ENCODE results near the gene MPPED2. TPM values are rescaled to one million over a fixed set of nuclear protein-coding genes. Genes with fewer than 3 reads are reported as not detected.

The MPPED2 gene
- total RNA-seq, 5 donors from 2014 or later (not counting 1 experiment from before 2014, with no cell fraction given): 0.58 to 8.1 (median 0.99) TPM

- H3K4me1 Mint-ChIP-seq: no peaks in the 10 kb centered on the region
- H3K4me3 ChIP-seq (ENCODE audit: control insufficient read depth in 1 of 2, extremely low read depth in 1 of 2, low read length in 1 of 2): no peak overlapping the region
Measured at GRCh38 chr11:30479899-30480298, 106.3 kb downstream of the MPPED2 start.

GRCh38 chr11:30478923-30479322 is 107.2 kb downstream of the MPPED2 start:
- WGBS (ENCODE audit: insufficient coverage): no CpG with 5 or more reads among the region's 3 CpGs
- no peak for DNase-seq
- ATAC-seq (replicated peaks in 1 of 4): no peak
- Histone ChIP-seq H3K27me3 (replicated peaks in 1 of 2; ENCODE audit: control insufficient read depth in 2 of 2, extremely low read depth in 1 of 2, insufficient read depth in 2 of 2, low read length in 1 of 2) (no peaks in the 10 kb centered on the region), H3K4me1 (ENCODE audit: control insufficient read depth in 1 of 2, extremely low read depth in 1 of 2, insufficient read depth in 2 of 2, low read length in 2 of 2) (no peaks in the 10 kb centered on the region), H3K9me3 (no peaks in the 10 kb centered on the region), H3K4me3 (ENCODE audit: control insufficient read depth in 1 of 2, extremely low read depth in 1 of 2, low read length in 1 of 2) (no peak overlapping the region), H3K36me3 (ENCODE audit: control insufficient read depth in 2 of 2, extremely low read depth in 1 of 2, insufficient read depth in 1 of 2, low read length in 1 of 2) (no peaks in the 10 kb centered on the region), H3K27ac (ENCODE audit: low read length) (no peak overlapping the region)
- POLR2A ChIA-PET: no interaction called here
- H3K4me1 Mint-ChIP-seq: no peaks in the 10 kb centered on the region
- H3K9me3 Mint-ChIP-seq: peaks cover 0 to 2% (median 0%) of the 10 kb centered on the region in 3 donors
- no peaks in the 10 kb centered on the region for H3K36me3 Mint-ChIP-seq
- H3K4me3 Mint-ChIP-seq: no peak overlapping the region
- no peaks in the 10 kb centered on the region for H3K27me3 Mint-ChIP-seq
- no peak overlapping the region for H3K27ac Mint-ChIP-seq
- CTCF ChIA-PET: no interaction called here

More at GRCh38 chr11:30479899-30480298, 106.3 kb downstream of the MPPED2 start:
- Mint-ChIP-seq H3K27me3 (peaks cover 0 to 3% of the 10 kb centered on the region in 2 donors), H3K27ac (no peak overlapping the region), H3K36me3 (no peaks in the 10 kb centered on the region), H3K4me3 (no peak overlapping the region), H3K9me3 (peaks cover 0 to 2% (median 0%) of the 10 kb centered on the region in 3 donors)
- ATAC-seq (replicated peaks in 1 of 4) (no peak), DNase-seq (no peak)
- Histone ChIP-seq H3K36me3 (ENCODE audit: control insufficient read depth in 2 of 2, extremely low read depth in 1 of 2, insufficient read depth in 1 of 2, low read length in 1 of 2) (no peaks in the 10 kb centered on the region), H3K9me3 (no peaks in the 10 kb centered on the region), H3K4me1 (ENCODE audit: control insufficient read depth in 1 of 2, extremely low read depth in 1 of 2, insufficient read depth in 2 of 2, low read length in 2 of 2) (no peaks in the 10 kb centered on the region), H3K27ac (ENCODE audit: low read length) (no peak overlapping the region), H3K27me3 (replicated peaks in 1 of 2; ENCODE audit: control insufficient read depth in 2 of 2, extremely low read depth in 1 of 2, insufficient read depth in 2 of 2, low read length in 1 of 2) (no peaks in the 10 kb centered on the region)
- WGBS (ENCODE audit: insufficient coverage): no CpG with 5 or more reads among the region's 4 CpGs
- ChIA-PET CTCF (no interaction called here), POLR2A (no interaction called here)

- ATAC-seq (replicated peaks in 1 of 4): no peak
- Mint-ChIP-seq H3K9me3 (peaks cover 0 to 2% (median 0%) of the 10 kb centered on the region in 3 donors), H3K27me3 (no peaks in the 10 kb centered on the region), H3K27ac (no peak overlapping the region), H3K36me3 (no peaks in the 10 kb centered on the region), H3K4me3 (no peak overlapping the region), H3K4me1 (no peaks in the 10 kb centered on the region)
- no peaks in the 10 kb centered on the region for H3K9me3 ChIP-seq
- no peak overlapping the region for H3K27ac ChIP-seq (ENCODE audit: low read length)
- H3K4me3 ChIP-seq (ENCODE audit: control insufficient read depth in 1 of 2, extremely low read depth in 1 of 2, low read length in 1 of 2): no peak overlapping the region
- ChIA-PET CTCF (no interaction called here), POLR2A (no interaction called here)
- H3K36me3 ChIP-seq (ENCODE audit: control insufficient read depth in 2 of 2, extremely low read depth in 1 of 2, insufficient read depth in 1 of 2, low read length in 1 of 2): no peaks in the 10 kb centered on the region
- H3K27me3 ChIP-seq (replicated peaks in 1 of 2; ENCODE audit: control insufficient read depth in 2 of 2, extremely low read depth in 1 of 2, insufficient read depth in 2 of 2, low read length in 1 of 2): no peaks in the 10 kb centered on the region
- DNase-seq: no peak
- no peaks in the 10 kb centered on the region for H3K4me1 ChIP-seq (ENCODE audit: control insufficient read depth in 1 of 2, extremely low read depth in 1 of 2, insufficient read depth in 2 of 2, low read length in 2 of 2)
Measured at GRCh38 chr11:30477061-30477460, 109.1 kb downstream of the MPPED2 start.

- POLR2A ChIA-PET: no interaction called here
- CTCF ChIA-PET: no interaction called here
- Histone ChIP-seq H3K27me3 (replicated peaks in 1 of 2; ENCODE audit: control insufficient read depth in 2 of 2, extremely low read depth in 1 of 2, insufficient read depth in 2 of 2, low read length in 1 of 2) (no peaks in the 10 kb centered on the region), H3K4me3 (ENCODE audit: control insufficient read depth in 1 of 2, extremely low read depth in 1 of 2, low read length in 1 of 2) (no peak overlapping the region), H3K27ac (ENCODE audit: low read length) (no peak overlapping the region), H3K36me3 (ENCODE audit: control insufficient read depth in 2 of 2, extremely low read depth in 1 of 2, insufficient read depth in 1 of 2, low read length in 1 of 2) (no peaks in the 10 kb centered on the region), H3K9me3 (no peaks in the 10 kb centered on the region), H3K4me1 (ENCODE audit: control insufficient read depth in 1 of 2, extremely low read depth in 1 of 2, insufficient read depth in 2 of 2, low read length in 2 of 2) (no peaks in the 10 kb centered on the region)
- DNase-seq (no peak), ATAC-seq (replicated peaks in 1 of 4) (no peak)
- H3K27me3 Mint-ChIP-seq: no peaks in the 10 kb centered on the region
- no peak overlapping the region for H3K4me3 Mint-ChIP-seq
- H3K36me3 Mint-ChIP-seq: no peaks in the 10 kb centered on the region
- 43% methylated on average over 1 of the region's 4 CpGs for WGBS (ENCODE audit: insufficient coverage)
- H3K27ac Mint-ChIP-seq: no peak overlapping the region
- no peaks in the 10 kb centered on the region for H3K4me1 Mint-ChIP-seq
- H3K9me3 Mint-ChIP-seq: peaks cover 0 to 2% (median 0%) of the 10 kb centered on the region in 3 donors
Measured at GRCh38 chr11:30474151-30474954, 111.8 kb downstream of the MPPED2 start.

GRCh38 chr11:30471244-30471643 is 114.9 kb downstream of the MPPED2 start:
- no peak for DNase-seq
- 45% methylated on average over 2 of the region's 2 CpGs for WGBS (ENCODE audit: insufficient coverage)
- Histone ChIP-seq H3K27me3 (replicated peaks in 1 of 2; ENCODE audit: control insufficient read depth in 2 of 2, extremely low read depth in 1 of 2, insufficient read depth in 2 of 2, low read length in 1 of 2) (no peaks in the 10 kb centered on the region), H3K4me1 (ENCODE audit: control insufficient read depth in 1 of 2, extremely low read depth in 1 of 2, insufficient read depth in 2 of 2, low read length in 2 of 2) (no peaks in the 10 kb centered on the region), H3K36me3 (ENCODE audit: control insufficient read depth in 2 of 2, extremely low read depth in 1 of 2, insufficient read depth in 1 of 2, low read length in 1 of 2) (no peaks in the 10 kb centered on the region), H3K9me3 (no peaks in the 10 kb centered on the region), H3K4me3 (ENCODE audit: control insufficient read depth in 1 of 2, extremely low read depth in 1 of 2, low read length in 1 of 2) (no peak overlapping the region), H3K27ac (ENCODE audit: low read length) (no peak overlapping the region)
- Mint-ChIP-seq H3K9me3 (peaks cover 0 to 2% (median 0%) of the 10 kb centered on the region in 3 donors), H3K4me3 (no peak overlapping the region), H3K27ac (no peak overlapping the region), H3K27me3 (peaks cover 0 to 2% of the 10 kb centered on the region in 2 donors), H3K36me3 (no peaks in the 10 kb centered on the region), H3K4me1 (no peaks in the 10 kb centered on the region)
- ChIA-PET POLR2A (no interaction called here), CTCF (no interaction called here)
- ATAC-seq (replicated peaks in 1 of 4): no peak

- H3K4me3 ChIP-seq (ENCODE audit: control insufficient read depth in 1 of 2, extremely low read depth in 1 of 2, low read length in 1 of 2): no peak overlapping the region
- Mint-ChIP-seq H3K27ac (no peak overlapping the region), H3K4me3 (no peak overlapping the region), H3K4me1 (no peaks in the 10 kb centered on the region), H3K9me3 (no peaks in the 10 kb centered on the region), H3K27me3 (peaks cover 0 to 2% of the 10 kb centered on the region in 2 donors), H3K36me3 (no peaks in the 10 kb centered on the region)
- no CpG with 5 or more reads among the region's 2 CpGs for WGBS (ENCODE audit: insufficient coverage)
- H3K36me3 ChIP-seq (ENCODE audit: control insufficient read depth in 2 of 2, extremely low read depth in 1 of 2, insufficient read depth in 1 of 2, low read length in 1 of 2): no peaks in the 10 kb centered on the region
- DNase-seq: no peak
- no peaks in the 10 kb centered on the region for H3K9me3 ChIP-seq
- CTCF ChIA-PET: no interaction called here
- no peak for ATAC-seq (replicated peaks in 1 of 4)
- H3K27me3 ChIP-seq (replicated peaks in 1 of 2; ENCODE audit: control insufficient read depth in 2 of 2, extremely low read depth in 1 of 2, insufficient read depth in 2 of 2, low read length in 1 of 2): no peaks in the 10 kb centered on the region
- POLR2A ChIA-PET: no interaction called here
- no peak overlapping the region for H3K27ac ChIP-seq (ENCODE audit: low read length)
- no peaks in the 10 kb centered on the region for H3K4me1 ChIP-seq (ENCODE audit: control insufficient read depth in 1 of 2, extremely low read depth in 1 of 2, insufficient read depth in 2 of 2, low read length in 2 of 2)
Measured at GRCh38 chr11:30468881-30469280, 117.3 kb downstream of the MPPED2 start.

GRCh38 chr11:30467176-30467575 is 119.0 kb downstream of the MPPED2 start:
- H3K27ac Mint-ChIP-seq: no peak overlapping the region
- POLR2A ChIA-PET: no interaction called here

More at GRCh38 chr11:30467176-30467575, 119.0 kb downstream of the MPPED2 start:
- H3K9me3 Mint-ChIP-seq: no peaks in the 10 kb centered on the region
- Histone ChIP-seq H3K4me1 (ENCODE audit: control insufficient read depth in 1 of 2, extremely low read depth in 1 of 2, insufficient read depth in 2 of 2, low read length in 2 of 2) (no peaks in the 10 kb centered on the region), H3K9me3 (no peaks in the 10 kb centered on the region), H3K4me3 (ENCODE audit: control insufficient read depth in 1 of 2, extremely low read depth in 1 of 2, low read length in 1 of 2) (no peak overlapping the region), H3K36me3 (ENCODE audit: control insufficient read depth in 2 of 2, extremely low read depth in 1 of 2, insufficient read depth in 1 of 2, low read length in 1 of 2) (no peaks in the 10 kb centered on the region), H3K27me3 (replicated peaks in 1 of 2; ENCODE audit: control insufficient read depth in 2 of 2, extremely low read depth in 1 of 2, insufficient read depth in 2 of 2, low read length in 1 of 2) (no peaks in the 10 kb centered on the region), H3K27ac (ENCODE audit: low read length) (no peak overlapping the region)
- no peak for ATAC-seq (replicated peaks in 1 of 4)
- peaks cover 0 to 2% of the 10 kb centered on the region in 2 donors for H3K27me3 Mint-ChIP-seq
- no peaks in the 10 kb centered on the region for H3K36me3 Mint-ChIP-seq
- CTCF ChIA-PET: no interaction called here
- H3K4me1 Mint-ChIP-seq: no peaks in the 10 kb centered on the region
- H3K4me3 Mint-ChIP-seq: no peak overlapping the region
- DNase-seq: no peak

Measured in T-cell (primary cell).